ENCODE results near the gene TNS1. TPM values are rescaled to one million over a fixed set of nuclear protein-coding genes. Genes with fewer than 3 reads are reported as not detected.

Gene TNS1
- total and polyA plus RNA-seq, 2 experiments from 2014 or later: 81.6 to 99.3 TPM

GRCh38 chr2:217950401-217950871, 52.4 kb downstream of the TNS1 start:
- in situ Hi-C loops (cut with MboI): no loop called here
- Histone ChIP-seq H2AFZ (no peak overlapping the region), H3K9ac (no peak overlapping the region), H3K79me2 (ENCODE audit: insufficient read depth) (peaks cover 100% of the 10 kb centered on the region), H3K9me2 (ENCODE audit: insufficient read depth) (no peaks in the 10 kb centered on the region), H3K9me3 (ENCODE audit: low read depth) (no peaks in the 10 kb centered on the region), H3K4me1 (ENCODE audit: insufficient read depth) (peaks cover 24% of the 10 kb centered on the region), H3F3A (ENCODE audit: insufficient read depth) (0 out of 2 replicates have a peak, but pooled peaks cover 5% of the 10 kb centered on the region), H4K20me1 (ENCODE audit: insufficient read depth) (no peaks in the 10 kb centered on the region), H3K27me3 (replicated peaks; ENCODE audit: insufficient read depth) (no peaks in the 10 kb centered on the region), H3K27ac (no peak overlapping the region), H3K4me2 (ENCODE audit: unreplicated experiment) (no peak overlapping the region), H3K4me3 (no peak overlapping the region), H3K36me3 (ENCODE audit: low read depth) (no peaks in the 10 kb centered on the region; the same call in 1 of the 2 replicates)
- WGBS, 2 experiments (ENCODE audit: low coverage in 1 of 2, low lambda C conversion rate in 2 of 2, missing lambda C conversion rate in 2 of 2): 88 to 96% methylated on average over 7 to 10 of the region's 10 CpGs
- DNase-seq: no peak
- no peak for TF ChIP-seq EZH2 (IDR thresholded peaks at IDR 0.05; ENCODE audit: insufficient read depth, poor library complexity, severe bottlenecking)

- no peak overlapping the region for H3K27ac ChIP-seq
- no peak overlapping the region for H3K9ac ChIP-seq
- in situ Hi-C loops (cut with MboI): no loop called here
- DNase-seq: no peak
- TF ChIP-seq EZH2 (IDR thresholded peaks at IDR 0.05; ENCODE audit: insufficient read depth, poor library complexity, severe bottlenecking): no peak
- H3K36me3 ChIP-seq (ENCODE audit: low read depth): no peaks in the 10 kb centered on the region; the same call in 1 of the 2 replicates
- H3K27me3 ChIP-seq (replicated peaks; ENCODE audit: insufficient read depth): no peaks in the 10 kb centered on the region
- no peak overlapping the region for H2AFZ ChIP-seq
- no peaks in the 10 kb centered on the region for H3K9me3 ChIP-seq (ENCODE audit: low read depth)
- peaks cover 29% of the 10 kb centered on the region for H3K4me1 ChIP-seq (ENCODE audit: insufficient read depth)
- no peaks in the 10 kb centered on the region for H3K9me2 ChIP-seq (ENCODE audit: insufficient read depth)
- no peak overlapping the region for H3K4me2 ChIP-seq (ENCODE audit: unreplicated experiment)
- peaks cover 13% of the 10 kb centered on the region for H3F3A ChIP-seq (ENCODE audit: insufficient read depth)
- H3K79me2 ChIP-seq (ENCODE audit: insufficient read depth): peaks cover 100% of the 10 kb centered on the region
- no peak overlapping the region for H3K4me3 ChIP-seq
- no peaks in the 10 kb centered on the region for H4K20me1 ChIP-seq (ENCODE audit: insufficient read depth)
Observed at GRCh38 chr2:217949447-217949846, 53.3 kb downstream of the TNS1 start.

DNA sequence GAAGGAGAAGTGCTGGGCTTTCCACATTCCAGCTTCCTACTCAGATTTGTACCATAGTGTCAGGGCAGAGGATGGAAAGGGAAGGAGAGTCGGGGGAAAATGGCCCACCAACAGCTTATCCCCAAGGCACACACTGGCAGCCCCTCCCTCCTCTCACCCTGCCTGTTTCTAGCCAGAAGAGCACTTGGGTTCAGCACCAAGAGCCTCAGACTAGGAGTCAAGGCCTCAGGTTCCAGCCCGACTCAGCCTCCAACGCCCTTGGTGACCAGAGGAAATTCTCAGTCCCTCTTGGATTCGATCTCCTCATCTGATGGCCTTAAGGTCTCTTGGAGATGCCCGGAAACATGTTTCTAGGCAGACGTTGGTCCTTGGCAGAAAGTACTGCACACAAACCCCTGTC, 53.9 kb downstream of the TNS1 start:
- no peaks in the 10 kb centered on the region for H4K20me1 ChIP-seq (ENCODE audit: insufficient read depth)
- WGBS, 2 experiments (ENCODE audit: low coverage in 1 of 2, low lambda C conversion rate in 2 of 2, missing lambda C conversion rate in 2 of 2): 58 to 64% methylated on average over 6 of the region's 6 CpGs

GRCh38 chr2:217948351-217948791, 54.4 kb downstream of the TNS1 start:
- Histone ChIP-seq H3K27me3 (replicated peaks; ENCODE audit: insufficient read depth) (no peaks in the 10 kb centered on the region), H3K9ac (no peak overlapping the region), H3K9me2 (ENCODE audit: insufficient read depth) (no peaks in the 10 kb centered on the region), H4K20me1 (ENCODE audit: insufficient read depth) (no peaks in the 10 kb centered on the region), H3K36me3 (ENCODE audit: low read depth) (no peaks in the 10 kb centered on the region; the same call in 1 of the 2 replicates), H3K9me3 (ENCODE audit: low read depth) (no peaks in the 10 kb centered on the region), H3K4me1 (ENCODE audit: insufficient read depth) (peaks cover 33% of the 10 kb centered on the region), H3K79me2 (ENCODE audit: insufficient read depth) (peaks cover 100% of the 10 kb centered on the region), H3F3A (ENCODE audit: insufficient read depth) (peaks cover 17% of the 10 kb centered on the region), H3K4me3 (no peak overlapping the region), H2AFZ (no peak overlapping the region), H3K4me2 (ENCODE audit: unreplicated experiment) (no peak overlapping the region), H3K27ac (no peak overlapping the region)
- no peak for TF ChIP-seq EZH2 (IDR thresholded peaks at IDR 0.05; ENCODE audit: insufficient read depth, poor library complexity, severe bottlenecking)
- TF ChIP-seq EZH2phosphoT487 (IDR thresholded peaks at IDR 0.05; ENCODE audit: insufficient read depth, low read depth): no peak
- in situ Hi-C loops (cut with MboI): no loop called here
- 100% methylated on average over 4 of the region's 4 CpGs for WGBS, 2 experiments (ENCODE audit: low coverage in 1 of 2, low lambda C conversion rate in 2 of 2, missing lambda C conversion rate in 2 of 2)
- DNase-seq: no peak

More for the DNA sequence above, 53.9 kb downstream of the TNS1 start:
- in situ Hi-C loops (cut with MboI): no loop called here
- DNase-seq: no peak
- peaks cover 100% of the 10 kb centered on the region for H3K79me2 ChIP-seq (ENCODE audit: insufficient read depth)
- H3K27ac ChIP-seq: no peak overlapping the region
- H3K4me1 ChIP-seq (ENCODE audit: insufficient read depth): peaks cover 33% of the 10 kb centered on the region
- H3K4me3 ChIP-seq: no peak overlapping the region
- no peaks in the 10 kb centered on the region for H3K9me3 ChIP-seq (ENCODE audit: low read depth)
- H3K9ac ChIP-seq: no peak overlapping the region
- H3K9me2 ChIP-seq (ENCODE audit: insufficient read depth): no peaks in the 10 kb centered on the region
- no peaks in the 10 kb centered on the region; the same call in 1 of the 2 replicates for H3K36me3 ChIP-seq (ENCODE audit: low read depth)
- no peak overlapping the region for H2AFZ ChIP-seq
- no peak overlapping the region for H3K4me2 ChIP-seq (ENCODE audit: unreplicated experiment)
- H3K27me3 ChIP-seq (replicated peaks; ENCODE audit: insufficient read depth): no peaks in the 10 kb centered on the region
- H3F3A ChIP-seq (ENCODE audit: insufficient read depth): peaks cover 17% of the 10 kb centered on the region
- TF ChIP-seq EZH2 (IDR thresholded peaks at IDR 0.05; ENCODE audit: insufficient read depth, poor library complexity, severe bottlenecking) (no peak), EZH2phosphoT487 (IDR thresholded peaks at IDR 0.05; ENCODE audit: insufficient read depth, low read depth) (no peak)

Measured in GM23248 (cell line).